Kidney epithelial cell (primary cell): ENCODE data around the gene STAMBP. TPM values are rescaled to one million over a fixed set of nuclear protein-coding genes. Genes with fewer than 3 reads are reported as not detected.
"Not testable (repeated sequence)": the region's sequence is repeated elsewhere in the genome, so short reads cannot be mapped to it uniquely, and the experiment has no call there.

Experiments
- DNase-seq: peaks from one replicate; pipeline ENCODE4 v3.0.0-alpha.2; 2010; ENCODE audit warnings: low read depth
- H3K27me3 ChIP-seq: 2 replicates; pipeline ENCODE4 v1.6.0; 2011; ENCODE audit warnings: low read length; ENCODE audit not compliant: control insufficient read depth, insufficient read depth
- H3K36me3 ChIP-seq: 2 replicates; pipeline ENCODE4 v1.5.1; 2011; ENCODE audit warnings: low read length; ENCODE audit not compliant: control insufficient read depth, insufficient read depth
- H3K4me3 ChIP-seq: 2 replicates; pipeline ENCODE4 v1.5.1; 2011; ENCODE audit warnings: low read depth, mild to moderate bottlenecking, control low read depth, low read length
- total RNA-seq: library from RNA; depleted of rRNA; stranded (reverse); fragments of >200 nt; gene quantifications from 2 replicates; pipeline ENCODE4 v1.2.3, GENCODE V29; 2015
- TF ChIP-seq, protein P1 (sequence below): IDR thresholded peaks from 2 replicates; pipeline ENCODE4 v1.5.1; 2011; ENCODE audit warnings: mild to moderate bottlenecking, moderate library complexity, low read length, control low read depth, inconsistent platforms; ENCODE audit not compliant: insufficient read depth, poor library complexity, severe bottlenecking

The STAMBP gene
- total RNA-seq, 1 donor from 2014 or later = 42.5 TPM

DNA sequence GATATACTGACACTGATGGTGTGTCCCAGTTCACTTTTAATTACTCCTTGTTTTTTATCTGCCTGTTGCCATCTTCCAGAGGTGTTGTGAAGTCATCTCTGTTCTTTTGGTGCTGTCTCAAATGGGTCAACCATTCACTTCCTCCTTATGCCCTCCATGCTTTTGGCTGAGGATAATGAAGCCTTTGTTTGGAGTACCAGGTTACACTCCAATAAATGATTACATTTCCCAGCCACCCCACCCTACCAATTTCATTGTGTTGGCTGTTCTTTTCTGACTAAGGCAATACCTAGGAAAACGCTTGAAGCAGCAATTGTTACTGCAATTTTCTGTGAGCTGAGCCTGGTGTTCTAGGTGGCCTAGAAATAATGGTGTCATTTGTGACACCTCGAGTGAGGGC, 34.2 kb downstream of the STAMBP start:
- DNase-seq = no peak
- TF ChIP-seq, protein P1, sequence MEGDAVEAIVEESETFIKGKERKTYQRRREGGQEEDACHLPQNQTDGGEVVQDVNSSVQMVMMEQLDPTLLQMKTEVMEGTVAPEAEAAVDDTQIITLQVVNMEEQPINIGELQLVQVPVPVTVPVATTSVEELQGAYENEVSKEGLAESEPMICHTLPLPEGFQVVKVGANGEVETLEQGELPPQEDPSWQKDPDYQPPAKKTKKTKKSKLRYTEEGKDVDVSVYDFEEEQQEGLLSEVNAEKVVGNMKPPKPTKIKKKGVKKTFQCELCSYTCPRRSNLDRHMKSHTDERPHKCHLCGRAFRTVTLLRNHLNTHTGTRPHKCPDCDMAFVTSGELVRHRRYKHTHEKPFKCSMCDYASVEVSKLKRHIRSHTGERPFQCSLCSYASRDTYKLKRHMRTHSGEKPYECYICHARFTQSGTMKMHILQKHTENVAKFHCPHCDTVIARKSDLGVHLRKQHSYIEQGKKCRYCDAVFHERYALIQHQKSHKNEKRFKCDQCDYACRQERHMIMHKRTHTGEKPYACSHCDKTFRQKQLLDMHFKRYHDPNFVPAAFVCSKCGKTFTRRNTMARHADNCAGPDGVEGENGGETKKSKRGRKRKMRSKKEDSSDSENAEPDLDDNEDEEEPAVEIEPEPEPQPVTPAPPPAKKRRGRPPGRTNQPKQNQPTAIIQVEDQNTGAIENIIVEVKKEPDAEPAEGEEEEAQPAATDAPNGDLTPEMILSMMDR = no peak
- peaks cover 3% of the 10 kb centered on the region for H3K36me3 ChIP-seq
- H3K4me3 ChIP-seq = no peak overlapping the region
- no peaks in the 10 kb centered on the region for H3K27me3 ChIP-seq

DNA sequence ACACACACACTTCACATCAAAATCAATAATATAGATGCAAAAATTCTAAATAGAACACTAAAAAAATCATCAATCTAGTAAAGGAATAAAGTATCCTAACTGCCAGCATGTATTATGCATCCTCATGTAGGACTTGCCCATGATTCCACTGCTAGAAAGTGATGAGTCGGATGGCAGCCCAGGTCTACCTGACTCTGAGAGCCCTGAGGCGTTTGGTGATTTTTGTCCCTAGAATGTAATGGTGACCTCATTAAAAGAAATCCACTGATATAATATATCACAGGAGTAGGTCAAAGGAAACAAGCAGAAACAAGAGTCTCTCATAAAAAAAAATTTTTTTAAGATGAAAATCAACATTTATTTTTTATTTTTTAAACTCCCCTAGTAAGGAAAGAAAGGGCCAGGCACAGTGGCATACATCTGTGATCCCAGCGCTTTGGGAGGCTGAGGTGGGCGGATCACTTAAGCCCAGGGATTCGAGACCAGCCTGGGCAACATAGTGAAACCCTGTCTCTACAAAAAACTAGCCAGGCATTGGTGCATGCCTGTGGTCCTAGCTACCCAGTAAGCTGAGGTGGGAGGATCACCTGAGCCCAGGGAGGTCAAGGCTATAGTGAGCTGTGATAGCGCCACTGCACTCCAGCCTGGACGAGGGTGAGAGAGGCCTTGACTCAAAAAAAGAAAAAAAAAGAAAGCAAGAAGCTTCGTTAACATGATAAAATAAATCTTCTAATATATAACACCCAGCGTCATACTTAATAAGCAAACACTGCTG, 39.6 kb downstream of the STAMBP start:
- Histone ChIP-seq H3K36me3 (peaks cover 2% of the 10 kb centered on the region), H3K4me3 (no peak overlapping the region), H3K27me3 (no peaks in the 10 kb centered on the region)
- TF ChIP-seq, protein P1 = no peak
- no peak for DNase-seq

DNA sequence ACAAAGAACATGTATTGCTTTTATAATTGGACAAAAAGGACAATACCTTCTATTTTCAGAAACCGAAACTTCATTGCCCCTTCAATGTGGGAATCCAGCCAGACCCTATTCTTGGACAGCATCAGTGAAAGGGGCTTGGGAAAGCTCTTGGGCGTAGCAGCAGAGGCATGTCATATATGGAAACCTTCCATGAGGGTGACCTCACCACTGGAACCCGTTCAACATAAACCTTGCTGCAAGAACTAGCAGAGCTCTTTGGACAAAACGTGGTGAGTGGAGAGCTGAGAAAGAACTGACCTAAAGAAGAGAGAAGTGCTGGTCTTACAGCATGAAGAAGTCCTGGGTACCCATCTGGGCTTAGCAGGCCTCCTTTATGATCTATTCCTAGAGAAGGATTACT, 41.3 kb downstream of the STAMBP start:
- TF ChIP-seq, protein P1 = no peak
- no peak overlapping the region for H3K4me3 ChIP-seq
- no peak for DNase-seq

DNA sequence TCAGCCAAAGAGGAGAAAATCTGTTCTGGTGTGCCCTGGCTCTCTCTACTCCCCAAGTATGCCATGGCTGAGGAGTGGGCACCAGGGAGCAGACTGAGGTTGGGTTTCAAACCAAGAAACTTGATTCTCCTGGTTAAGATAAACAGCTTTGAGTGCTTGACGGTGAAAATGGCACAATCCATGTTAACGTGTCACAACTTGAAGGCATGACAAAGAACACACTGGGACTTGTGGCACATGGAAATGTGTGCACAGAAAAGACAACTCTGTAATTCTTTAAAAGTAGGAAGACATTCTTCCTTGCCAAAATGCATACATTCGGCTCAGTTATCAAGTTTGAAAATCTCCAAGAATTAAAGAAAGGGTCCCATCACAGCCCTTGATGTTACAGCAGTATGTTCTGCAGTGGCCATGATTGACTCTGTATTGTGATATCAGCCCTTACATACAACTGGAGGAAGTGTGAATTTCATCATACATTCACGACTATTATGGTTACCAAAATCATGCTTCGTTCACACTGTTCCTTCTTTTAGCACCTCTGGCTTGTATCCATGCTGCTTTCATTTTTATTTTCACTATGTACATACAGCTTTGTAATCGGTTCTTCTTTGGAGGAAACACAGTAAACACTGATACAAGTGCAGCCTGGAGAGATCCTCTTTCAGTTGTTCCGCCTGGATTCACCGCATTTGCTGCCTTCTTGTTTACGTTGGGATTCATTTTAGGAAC, 48.5 kb downstream of the STAMBP start:
- Histone ChIP-seq H3K4me3 (no peak overlapping the region), H3K27me3 (no peaks in the 10 kb centered on the region), H3K36me3 (no peaks in the 10 kb centered on the region)
- no peak for DNase-seq
- TF ChIP-seq, protein P1 = no peak

More for the DNA sequence above, 41.3 kb downstream of the STAMBP start:
- peaks cover 2% of the 10 kb centered on the region for H3K36me3 ChIP-seq
- H3K27me3 ChIP-seq = no peaks in the 10 kb centered on the region

DNA sequence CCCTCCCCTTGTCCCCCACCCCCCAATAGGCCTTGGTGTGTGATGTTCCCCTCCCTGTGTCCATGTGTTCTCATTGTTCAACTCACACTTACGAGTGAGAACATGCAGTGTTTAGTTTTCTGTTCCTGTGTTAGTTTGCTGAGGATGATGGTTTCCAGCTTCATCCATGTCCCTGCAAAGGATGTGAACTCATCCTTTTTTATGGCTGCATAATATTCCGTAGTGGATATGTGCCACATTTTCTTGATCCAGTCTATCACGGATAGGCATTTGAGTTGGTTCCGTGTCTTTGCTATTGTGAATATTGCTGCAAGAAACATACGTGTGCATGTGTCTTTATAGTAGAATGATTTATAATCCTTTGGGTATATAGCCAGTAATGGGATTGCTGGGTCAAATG, 49.2 kb downstream of the STAMBP start:
- not testable (repeated sequence) for DNase-seq, H3K4me3 ChIP-seq, H3K36me3 ChIP-seq, H3K27me3 ChIP-seq

DNA sequence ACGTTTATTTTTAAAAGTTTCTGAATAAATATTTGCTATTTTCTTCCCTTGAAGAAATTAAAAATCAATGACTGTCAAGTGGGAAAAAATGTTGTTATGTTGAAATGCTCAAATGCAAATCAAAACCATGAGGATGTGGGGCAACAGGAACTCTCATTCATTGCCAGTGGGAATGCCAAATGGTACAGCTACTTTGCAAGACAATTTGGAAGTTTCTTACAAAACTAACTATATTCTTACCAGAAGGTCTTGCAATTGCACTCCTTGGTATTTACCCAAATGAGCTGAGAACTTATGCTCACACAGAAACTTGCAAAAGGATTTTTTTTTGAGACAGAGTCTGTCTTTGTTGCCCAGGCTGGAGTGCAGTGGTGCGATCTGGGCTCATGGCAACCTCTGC, 56.6 kb downstream of the STAMBP start:
- DNase-seq = no peak
- Histone ChIP-seq H3K36me3 (no peaks in the 10 kb centered on the region), H3K4me3 (no peak overlapping the region), H3K27me3 (no peaks in the 10 kb centered on the region)
- TF ChIP-seq, protein P1 = no peak
